Hematopoietic multipotent progenitor cell treated with erythropoietin and hydrocortisone succinate and interleukin-3 and kit ligand, for 8 days (in vitro differentiated cells): ENCODE results near the gene ESYT2.

Experiments used
- DNase-seq: peaks from one replicate; pipeline ENCODE4 v3.0.0-alpha.2; 2015

The ESYT2 gene

GRCh38 chr7:158684329-158684728 lies 145.0 kb downstream of the ESYT2 start:
- DNase-seq: no peak

GRCh38 chr7:158683541-158683940 lies 145.8 kb downstream of the ESYT2 start:
- no peak for DNase-seq

GRCh38 chr7:158682456-158682855 lies 146.9 kb downstream of the ESYT2 start:
- DNase-seq: no peak
